H1 (cell line): Measurements from ENCODE around the gene SPOUT1. TPM values are rescaled to one million over a fixed set of nuclear protein-coding genes. Genes with fewer than 3 reads are reported as not detected.

ENCODE experiments used
- ASH2L ChIP-seq: fragments of 200-600, 300-600 bp; sonication (generic); IDR thresholded peaks from one replicate; pipeline ENCODE4 v1.7.1; 2017; ENCODE audit warnings: low read length
- ATF2 ChIP-seq: IDR thresholded peaks from 2 replicates; pipeline ENCODE4 v1.6.1; 2012; ENCODE audit warnings: low read length, inconsistent platforms
- BACH1 ChIP-seq: IDR thresholded peaks from 2 replicates; pipeline ENCODE4 v1.6.1; 2012; ENCODE audit warnings: low read length, improper control_type of control experiment
- BCL11A ChIP-seq, 2 experiments: IDR thresholded peaks; one replicate each; pipeline ENCODE4 v1.6.1; 2011; ENCODE audit warnings: low read depth in 2 of 2, low read length in 2 of 2, mild to moderate bottlenecking in 2 of 2
- BRCA1 ChIP-seq: IDR thresholded peaks from 2 replicates; pipeline ENCODE4 v1.6.1; 2012; ENCODE audit warnings: low read depth, low read length, improper control_type of control experiment
- CBX8 ChIP-seq: fragments of 300-800, 300-1000 bp; sonication (generic); IDR thresholded peaks from 2 replicates; pipeline ENCODE4 v1.7.1; 2016; ENCODE audit warnings: low read depth, low read length, borderline replicate concordance
- CHD1 ChIP-seq: IDR thresholded peaks from 2 replicates; pipeline ENCODE4 v1.6.1; 2012; ENCODE audit warnings: low read depth, low read length, improper control_type of control experiment
- CHD2 ChIP-seq: IDR thresholded peaks from 2 replicates; pipeline ENCODE4 v1.6.1; 2012; ENCODE audit warnings: low read length, improper control_type of control experiment
- HDAC6 ChIP-seq: IDR thresholded peaks from one replicate; pipeline ENCODE4 v1.7.1; 2012; ENCODE audit warnings: low read depth, mild to moderate bottlenecking, inconsistent platforms, low read length, moderate library complexity
- JUN ChIP-seq: IDR thresholded peaks from 2 replicates; pipeline ENCODE4 v1.6.1; 2011; ENCODE audit warnings: low read depth, mild to moderate bottlenecking, improper control_type of control experiment, low read length
- KDM4A ChIP-seq: IDR thresholded peaks from one replicate; pipeline ENCODE4 v1.7.1; 2012; ENCODE audit warnings: low read depth, mild to moderate bottlenecking, moderate library complexity, low read length, inconsistent platforms; ENCODE audit not compliant: severe bottlenecking
- KDM5A ChIP-seq: fragments of 200-600 bp; IDR thresholded peaks from 2 replicates; pipeline ENCODE4 v1.7.1; 2012; ENCODE audit warnings: mild to moderate bottlenecking, low read length, inconsistent platforms, mixed read lengths
- MAFK ChIP-seq: IDR thresholded peaks from 2 replicates; pipeline ENCODE4 v1.6.1; 2012; ENCODE audit warnings: low read depth, mild to moderate bottlenecking, improper control_type of control experiment, low read length
- MAX ChIP-seq: IDR thresholded peaks from 2 replicates; pipeline ENCODE4 v1.6.1; 2012; ENCODE audit warnings: inconsistent platforms
- POU5F1 ChIP-seq: IDR thresholded peaks from 2 replicates; pipeline ENCODE4 v1.6.1; 2011; ENCODE audit warnings: low read depth, mild to moderate bottlenecking, low read length, moderate library complexity
- RAD21 ChIP-seq, 2 experiments: IDR thresholded peaks in 1 of 2; conservative IDR thresholded peaks in 1 of 2; 2 replicates each; pipeline ENCODE4 v1.6.1; 2011; ENCODE audit warnings: low read depth in 2 of 2, low read length in 2 of 2, improper control_type of control experiment in 1 of 2, inconsistent platforms in 1 of 2, mild to moderate bottlenecking in 1 of 2, moderate library complexity in 1 of 2
- RBBP5 ChIP-seq: IDR thresholded peaks from 2 replicates; pipeline ENCODE4 v1.7.1; 2012; ENCODE audit warnings: low read depth, mild to moderate bottlenecking, inconsistent platforms, low read length, moderate library complexity, borderline replicate concordance
- SIRT6 ChIP-seq: IDR thresholded peaks from one replicate; pipeline ENCODE4 v1.7.1; 2012; ENCODE audit warnings: low read length, inconsistent platforms
- SIX5 ChIP-seq: IDR thresholded peaks from 2 replicates; pipeline ENCODE4 v1.6.1; 2011; ENCODE audit warnings: mild to moderate bottlenecking, low read depth, low read length
- TAF1 ChIP-seq: IDR thresholded peaks from 2 replicates; pipeline ENCODE4 v1.6.1; 2011; ENCODE audit warnings: mild to moderate bottlenecking, low read depth, low read length
- TEAD4 ChIP-seq: IDR thresholded peaks from 2 replicates; pipeline ENCODE4 v1.6.1; 2012; ENCODE audit warnings: low read depth, low read length, inconsistent platforms, mixed read lengths
- USF2 ChIP-seq: IDR thresholded peaks from 2 replicates; pipeline ENCODE4 v1.6.1; 2011; ENCODE audit warnings: low read length, improper control_type of control experiment
- polyA plus RNA-seq, 7 experiments: library from polyadenylated mRNA; depleted of rRNA in 3 of 7; stranded (reverse) in 5 of 7; unstranded in 2 of 7; fragments of >200 nt in 5 of 7; fragments of 200-250 nt in 2 of 7; gene quantifications; 1 replicate in 5 of 7; 2 replicates in 1 of 7; 4 replicates in 1 of 7; pipeline versions ENCODE4 v1.2.1 to v1.2.3, GENCODE V29; 2011 to 2013; ENCODE audit warnings: missing spikeins in 2 of 7, mixed read lengths in 2 of 7
- total RNA-seq: library from RNA; stranded (reverse); fragmentation: NEBNext Ultra II Directional; extraction: Animal tissue kit (Norgen Biotek cat#: 25700); gene quantifications from 2 replicates; pipeline ENCODE4 v1.2.1, GENCODE V29; 2021

SPOUT1 gene
- total and polyA plus RNA-seq, 2 of the 8 experiments (the other 6 are each of a cell fraction or from before 2014, with no cell fraction given): 69.2 to 77.8 TPM

GRCh38 chr9:128771745-128772519 is 57.7 kb downstream of the SPOUT1 start, which contains the start of gene ZER1 (continued):
- no peak for TF ChIP-seq MAFK
- no peak for TF ChIP-seq BRCA1
- no peak for TF ChIP-seq HDAC6
- TF ChIP-seq SIX5: peak; percentile 12; the same call in 1 of the 2 replicates
- TF ChIP-seq JUN: peak; percentile 27; the same call in 1 of the 2 replicates
- peak in 1 of 2 experiments; percentile 7; a peak in 1 of 4 replicates for TF ChIP-seq RAD21 (IDR thresholded peaks at IDR 0.05 in 1 of 2, conservative IDR thresholded peaks at IDR 0.05 in 1 of 2; ENCODE audit: low read depth in 2 of 2, low read length in 2 of 2)
- TF ChIP-seq TAF1: peak; percentile 75
- no peak for TF ChIP-seq TEAD4
- peak; percentile 77 for TF ChIP-seq ASH2L
- no peak for TF ChIP-seq SIRT6
- TF ChIP-seq KDM4A: peak; percentile 60
- no peak for TF ChIP-seq BCL11A (IDR thresholded peaks at IDR 0.05; ENCODE audit: low read depth in 2 of 2, low read length in 2 of 2)
- no peak for TF ChIP-seq CHD2
- TF ChIP-seq RBBP5: peak; percentile 85; the same call in 1 of the 2 replicates
- no peak for TF ChIP-seq USF2
- no peak for TF ChIP-seq CHD1
- TF ChIP-seq KDM5A: 0 out of 2 replicates have a peak, but pooled peaks have one; percentile 63
- no peak for TF ChIP-seq CBX8
- peak; percentile 38; the same call in 1 of the 2 replicates for TF ChIP-seq BACH1
- TF ChIP-seq MAX: peak; percentile 48; the same call in 1 of the 2 replicates
- TF ChIP-seq POU5F1: no peak
- TF ChIP-seq ATF2: no peak
